Measurements from ENCODE around the gene TOR4A. TPM values are rescaled to one million over a fixed set of nuclear protein-coding genes. Genes with fewer than 3 reads are reported as not detected.
"Not testable (repeated sequence)": the region's sequence is repeated elsewhere in the genome, so short reads cannot be mapped to it uniquely, and the experiment has no call there.

Gene TOR4A
- total RNA-seq, 2 donors from 2014 or later, result 1.6 to 7.3 TPM

- H3K9me3 ChIP-seq, result no peaks in the 10 kb centered on the region
- H3K4me3 ChIP-seq, result no peak overlapping the region
- intact Hi-C loops (cut with DNase I), result loop anchor here (5.0 kb wide), 1 partner anchor 113 kb away; no protein-coding TSS in a partner anchor
- 67% methylated on average over 32 of the region's 35 CpGs for WGBS
- no peak overlapping the region for H3K27ac ChIP-seq
- H3K36me3 ChIP-seq, result no peaks in the 10 kb centered on the region
- peaks cover 29% of the 10 kb centered on the region for H3K4me1 ChIP-seq (replicated peaks)
- TF ChIP-seq POLR2A (IDR thresholded peaks at IDR 0.05) (no peak), CTCF (IDR thresholded peaks at IDR 0.05) (no peak), POLR2AphosphoS5 (IDR thresholded peaks at IDR 0.05) (no peak)
- peaks cover 4% of the 10 kb centered on the region for H3K27me3 ChIP-seq (replicated peaks; ENCODE audit: insufficient read depth)
- no peak for DNase-seq (ENCODE audit: low spot score)
These were observed 41.9 kb upstream of the TOR4A start for GRCh38 chr9:137235424-137236237.

- intact Hi-C loops (cut with DNase I), result loop anchor here (5.0 kb wide), 1 partner anchor 114 kb away; no protein-coding TSS in a partner anchor
- Histone ChIP-seq H3K4me1 (replicated peaks) (peaks cover 29% of the 10 kb centered on the region), H3K27ac (peak overlapping the region; percentile 64 to 71), H3K4me3 (peak overlapping the region; percentile 7 to 10), H3K9me3 (no peaks in the 10 kb centered on the region), H3K36me3 (no peaks in the 10 kb centered on the region), H3K27me3 (replicated peaks; ENCODE audit: insufficient read depth) (no peaks in the 10 kb centered on the region)
- peak; percentile 88 for DNase-seq (ENCODE audit: low spot score)
- 6% methylated on average over 22 of the region's 31 CpGs for WGBS
- TF ChIP-seq POLR2AphosphoS5 (IDR thresholded peaks at IDR 0.05) (peak; percentile 74), CTCF (IDR thresholded peaks at IDR 0.05) (peak; percentile 98 to 100 (median 99)), POLR2A (IDR thresholded peaks at IDR 0.05) (peak; percentile 10)
These were observed 41.1 kb upstream of the TOR4A start for GRCh38 chr9:137236238-137236935.

DNA sequence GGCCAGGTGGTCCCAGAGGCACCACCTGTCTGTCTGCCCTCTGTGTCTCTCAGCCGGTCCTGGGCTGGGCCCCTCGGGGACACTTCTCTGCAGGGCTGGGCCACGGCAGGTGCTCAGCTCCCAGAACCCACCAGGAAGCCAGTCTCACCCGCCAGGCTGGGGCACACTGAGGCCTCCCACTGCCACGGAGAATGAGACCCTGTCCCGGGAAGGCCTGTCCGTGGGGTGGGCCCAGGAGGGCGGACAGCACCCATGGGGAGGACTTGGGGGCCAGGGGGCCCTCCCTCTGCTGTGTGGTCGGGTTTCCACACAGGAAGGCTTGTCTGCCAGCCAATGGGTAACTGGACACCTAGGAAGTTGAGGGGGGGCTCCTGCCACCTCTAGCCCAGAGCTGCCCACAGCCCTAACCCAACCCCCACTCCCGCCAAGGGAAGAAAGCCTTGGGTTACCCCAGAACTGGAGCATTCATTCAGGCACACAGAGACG is 40.5 kb upstream of the TOR4A start:
- no peak for DNase-seq (ENCODE audit: low spot score)
- Histone ChIP-seq H3K27me3 (replicated peaks; ENCODE audit: insufficient read depth) (no peaks in the 10 kb centered on the region), H3K36me3 (no peaks in the 10 kb centered on the region), H3K4me1 (replicated peaks) (peaks cover 29% of the 10 kb centered on the region), H3K4me3 (peak overlapping the region in 1 of 2 donors; percentile 7), H3K9me3 (no peaks in the 10 kb centered on the region), H3K27ac (peak overlapping the region; percentile 64 to 71)
- intact Hi-C loops (cut with DNase I), result loop anchor here (5.0 kb wide), 1 partner anchor 115 kb away; no protein-coding TSS in a partner anchor
- no peak for TF ChIP-seq CTCF (IDR thresholded peaks at IDR 0.05)
- 32% methylated on average over 6 of the region's 11 CpGs for WGBS

- DNase-seq (ENCODE audit: low spot score), result peak; percentile 57
- peaks cover 35% of the 10 kb centered on the region for H3K4me1 ChIP-seq (replicated peaks)
- TF ChIP-seq CTCF (IDR thresholded peaks at IDR 0.05) (peak in 1 of 4 experiments; percentile 10), POLR2A (IDR thresholded peaks at IDR 0.05) (no peak), POLR2AphosphoS5 (IDR thresholded peaks at IDR 0.05) (peak; percentile 52)
- H3K9me3 ChIP-seq, result no peaks in the 10 kb centered on the region
- no peaks in the 10 kb centered on the region for H3K27me3 ChIP-seq (replicated peaks; ENCODE audit: insufficient read depth)
- H3K4me3 ChIP-seq, result no peak overlapping the region
- intact Hi-C loops (cut with DNase I), result loop anchor here (5.0 kb wide), 1 partner anchor 116 kb away; no protein-coding TSS in a partner anchor
- peak overlapping the region; percentile 64 to 71 for H3K27ac ChIP-seq
- WGBS, result 61% methylated on average over 13 of the region's 13 CpGs
- peaks cover 0 to 4% of the 10 kb centered on the region in 2 donors for H3K36me3 ChIP-seq
These were observed 39.5 kb upstream of the TOR4A start for GRCh38 chr9:137237759-137238726.

- not testable (repeated sequence) for H3K9me3 ChIP-seq; DNase-seq (ENCODE audit: low spot score); H3K27me3 ChIP-seq (replicated peaks; ENCODE audit: insufficient read depth)
- Histone ChIP-seq H3K4me3 (peak overlapping the region; percentile 68 to 70), H3K27ac (peak overlapping the region; percentile 92), H3K36me3 (peaks cover 0 to 11% of the 10 kb centered on the region in 2 donors), H3K4me1 (replicated peaks) (peaks cover 35% of the 10 kb centered on the region)
- intact Hi-C loops (cut with DNase I), result loop anchor here (2.0 to 5.0 kb wide), 2 partner anchors 15 to 117 kb away; partner anchors contain the start of gene NELFB
- WGBS, result 50% methylated on average over 27 of the region's 27 CpGs
These were observed 37.9 kb upstream of the TOR4A start for GRCh38 chr9:137239541-137240200.

Data from prostate gland (tissue), 2 donors.